OCI-LY3 (cell line): ENCODE results near the gene LRRC4C.

Source experiments
- H2AFZ ChIP-seq: fragments of 200-600, 300-600 bp; shearing (Covaris generic); 2 replicates; pipeline ENCODE4 v1.6.0; 2014; ENCODE audit warnings: antibody characterized with exemption, low read depth, low read length
- H3K27ac ChIP-seq: fragments of 200-600, 300-600 bp; sonication (generic); 2 replicates; pipeline ENCODE4 v1.5.1; 2014; ENCODE audit warnings: mild to moderate bottlenecking, low read length, moderate library complexity, mixed read lengths
- H3K27me3 ChIP-seq: fragments of 200-600, 300-600 bp; sonication (generic); 2 replicates; pipeline ENCODE4 v1.6.1; 2014; ENCODE audit warnings: low read depth, low read length, mixed read lengths
- H3K36me3 ChIP-seq: fragments of 200-600, 300-600 bp; sonication (generic); replicated peaks from 2 replicates; pipeline ENCODE3; 2014; ENCODE audit warnings: low read depth, low read length, mixed read lengths
- H3K4me1 ChIP-seq: fragments of 300-600, 200-600 bp; sonication (generic); 2 replicates; pipeline ENCODE4 v1.6.1; 2014; ENCODE audit warnings: low read length, mixed read lengths
- H3K4me2 ChIP-seq: fragments of 200-600, 300-600 bp; sonication (generic); 2 replicates; pipeline ENCODE4 v1.6.1; 2014; ENCODE audit warnings: low read length, mixed read lengths
- H3K4me3 ChIP-seq: fragments of 300-600, 200-600 bp; sonication (generic); 2 replicates; pipeline ENCODE4 v1.5.1; 2014; ENCODE audit warnings: antibody characterized with exemption, mild to moderate bottlenecking, low read length, moderate library complexity
- H3K79me2 ChIP-seq: fragments of 300-600, 200-600 bp; shearing (Covaris generic); 2 replicates; pipeline ENCODE4 v1.6.1; 2014; ENCODE audit warnings: mild to moderate bottlenecking, low read length, mixed read lengths
- H3K9ac ChIP-seq: fragments of 300-600, 200-600 bp; shearing (Covaris generic); 2 replicates; pipeline ENCODE4 v1.6.0; 2014; ENCODE audit warnings: mild to moderate bottlenecking, low read length, moderate library complexity
- H3K9me3 ChIP-seq: fragments of 200-600, 300-600 bp; shearing (Covaris generic); 2 replicates; pipeline ENCODE4 v1.6.1; 2014; ENCODE audit warnings: low read length, mixed read lengths; ENCODE audit not compliant: insufficient read depth
- H4K20me1 ChIP-seq: fragments of 200-600, 300-600 bp; sonication (generic); 2 replicates; pipeline ENCODE4 v1.6.1; 2016; ENCODE audit warnings: low read length, mixed read lengths; ENCODE audit not compliant: insufficient read depth
- EZH2phosphoT487 ChIP-seq: fragments of 200-600 bp; shearing (Covaris generic); IDR thresholded peaks from 2 replicates; pipeline ENCODE4 v1.6.1; 2018; ENCODE audit warnings: antibody characterized with exemption, mixed run types, low read depth
- TF ChIP-seq, protein P1 (sequence below): fragments of 200-600, 300-600 bp; sonication (generic); IDR thresholded peaks from 2 replicates; pipeline ENCODE4 v1.5.1; 2014; ENCODE audit warnings: antibody characterized with exemption, low read length, low read depth

Gene LRRC4C

DNA sequence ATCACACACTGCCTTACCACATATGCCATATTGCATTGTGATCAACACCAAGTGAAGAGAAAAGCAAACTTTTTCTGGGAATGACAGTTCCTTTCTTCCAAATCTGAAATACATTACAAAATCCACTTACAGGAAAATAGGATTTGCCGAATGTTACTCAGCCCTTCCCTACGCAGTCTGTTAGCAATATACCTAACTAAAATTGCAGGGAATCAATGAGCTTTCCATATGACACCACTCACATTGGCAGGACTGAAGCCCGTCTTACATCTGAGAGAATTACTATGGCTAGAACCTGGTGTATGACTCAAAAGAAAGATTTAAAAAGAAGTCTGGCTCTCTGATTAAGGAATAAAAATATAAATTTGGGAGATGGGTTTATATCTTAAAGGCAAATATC is 136.0 kb downstream of the LRRC4C start:
- H3K9ac ChIP-seq, result no peak overlapping the region
- H3K4me3 ChIP-seq, result no peak overlapping the region
- H3K9me3 ChIP-seq, result no peaks in the 10 kb centered on the region
- H3K36me3 ChIP-seq, result no peaks in the 10 kb centered on the region
- no peaks in the 10 kb centered on the region for H3K27me3 ChIP-seq
- no peak for TF ChIP-seq EZH2phosphoT487
- TF ChIP-seq, protein P1, sequence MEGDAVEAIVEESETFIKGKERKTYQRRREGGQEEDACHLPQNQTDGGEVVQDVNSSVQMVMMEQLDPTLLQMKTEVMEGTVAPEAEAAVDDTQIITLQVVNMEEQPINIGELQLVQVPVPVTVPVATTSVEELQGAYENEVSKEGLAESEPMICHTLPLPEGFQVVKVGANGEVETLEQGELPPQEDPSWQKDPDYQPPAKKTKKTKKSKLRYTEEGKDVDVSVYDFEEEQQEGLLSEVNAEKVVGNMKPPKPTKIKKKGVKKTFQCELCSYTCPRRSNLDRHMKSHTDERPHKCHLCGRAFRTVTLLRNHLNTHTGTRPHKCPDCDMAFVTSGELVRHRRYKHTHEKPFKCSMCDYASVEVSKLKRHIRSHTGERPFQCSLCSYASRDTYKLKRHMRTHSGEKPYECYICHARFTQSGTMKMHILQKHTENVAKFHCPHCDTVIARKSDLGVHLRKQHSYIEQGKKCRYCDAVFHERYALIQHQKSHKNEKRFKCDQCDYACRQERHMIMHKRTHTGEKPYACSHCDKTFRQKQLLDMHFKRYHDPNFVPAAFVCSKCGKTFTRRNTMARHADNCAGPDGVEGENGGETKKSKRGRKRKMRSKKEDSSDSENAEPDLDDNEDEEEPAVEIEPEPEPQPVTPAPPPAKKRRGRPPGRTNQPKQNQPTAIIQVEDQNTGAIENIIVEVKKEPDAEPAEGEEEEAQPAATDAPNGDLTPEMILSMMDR, result no peak
- H3K79me2 ChIP-seq, result no peaks in the 10 kb centered on the region
- H4K20me1 ChIP-seq, result no peaks in the 10 kb centered on the region
- no peak overlapping the region for H2AFZ ChIP-seq
- no peaks in the 10 kb centered on the region for H3K4me1 ChIP-seq
- H3K4me2 ChIP-seq, result no peak overlapping the region
- H3K27ac ChIP-seq, result no peak overlapping the region

- Histone ChIP-seq H3K9ac (no peak overlapping the region), H3K27me3 (no peaks in the 10 kb centered on the region), H2AFZ (no peak overlapping the region; the same call in 1 of the 2 replicates), H3K4me1 (no peaks in the 10 kb centered on the region), H3K4me2 (no peak overlapping the region), H3K4me3 (no peak overlapping the region), H3K9me3 (no peaks in the 10 kb centered on the region), H3K36me3 (no peaks in the 10 kb centered on the region), H4K20me1 (no peaks in the 10 kb centered on the region), H3K79me2 (no peaks in the 10 kb centered on the region), H3K27ac (no peak overlapping the region)
- TF ChIP-seq, protein P1, result no peak
- TF ChIP-seq EZH2phosphoT487, result no peak
Measured at GRCh38 chr11:41320653-41321052, 138.8 kb downstream of the LRRC4C start.

- H2AFZ ChIP-seq, result no peak overlapping the region; the same call in 1 of the 2 replicates
- H3K9ac ChIP-seq, result no peak overlapping the region
- H3K4me3 ChIP-seq, result no peak overlapping the region
- no peak for TF ChIP-seq EZH2phosphoT487
- TF ChIP-seq, protein P1, result no peak
- no peaks in the 10 kb centered on the region for H3K9me3 ChIP-seq
- H3K27ac ChIP-seq, result no peak overlapping the region
- no peaks in the 10 kb centered on the region for H4K20me1 ChIP-seq
- H3K4me1 ChIP-seq, result no peaks in the 10 kb centered on the region
- no peaks in the 10 kb centered on the region for H3K27me3 ChIP-seq
- H3K4me2 ChIP-seq, result no peak overlapping the region
- no peaks in the 10 kb centered on the region for H3K36me3 ChIP-seq
- H3K79me2 ChIP-seq, result no peaks in the 10 kb centered on the region
Measured at GRCh38 chr11:41320238-41320637, 139.2 kb downstream of the LRRC4C start.

DNA sequence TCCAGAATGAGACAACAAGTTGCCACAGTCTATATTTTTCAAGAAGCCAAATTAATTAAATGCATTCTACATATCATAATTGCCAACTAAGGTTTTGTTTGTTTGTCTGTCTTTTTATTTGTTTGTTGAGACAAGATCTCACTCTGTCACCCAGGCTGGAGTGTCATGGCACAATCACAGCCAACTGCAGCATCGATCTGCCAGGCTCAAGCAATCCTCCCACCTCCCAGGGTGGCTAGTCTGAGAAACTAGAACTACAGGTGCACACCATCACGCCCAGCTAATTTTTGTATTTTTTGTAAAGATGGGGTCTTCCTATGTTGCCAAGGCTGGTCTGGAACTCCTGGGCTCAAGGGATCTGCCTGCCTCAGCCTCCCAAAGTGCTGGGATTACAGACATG is 140.0 kb downstream of the LRRC4C start:
- Histone ChIP-seq H3K27ac (no peak overlapping the region), H3K4me3 (no peak overlapping the region), H3K4me1 (no peaks in the 10 kb centered on the region), H3K36me3 (no peaks in the 10 kb centered on the region), H3K9me3 (no peaks in the 10 kb centered on the region), H2AFZ (no peak overlapping the region), H3K9ac (no peak overlapping the region), H3K79me2 (no peaks in the 10 kb centered on the region), H3K27me3 (no peaks in the 10 kb centered on the region), H4K20me1 (no peaks in the 10 kb centered on the region), H3K4me2 (no peak overlapping the region)
- TF ChIP-seq, protein P1, result no peak
